Right lobe of liver (tissue), 6 donors: ENCODE results near the gene SNX12. TPM values are rescaled to one million over a fixed set of nuclear protein-coding genes. Genes with fewer than 3 reads are reported as not detected.

Source experiments
- ATAC-seq, 4 donors: fragments of 200-7000 bp; cut with Tn5 transposase; one replicate each; pipeline ENCODE4 v1.9.1; 2020; ENCODE audit warnings: mild to moderate bottlenecking in 4 of 4, moderate library complexity in 4 of 4
- DNase-seq, 3 donors: peaks; one replicate each; pipeline ENCODE4 v3.0.0-alpha.2; 2020
- H3K27ac ChIP-seq, 3 donors: fragments of 200-600 bp; one replicate each; pipeline ENCODE4 v1.8.0; 2022
- H3K27me3 ChIP-seq, 2 donors: fragments of 200-600 bp; one replicate each; pipeline ENCODE4 v1.8.0; 2022
- H3K36me3 ChIP-seq, 4 donors: fragments of 200-600 bp; sonication (generic) in 1 of 4; one replicate each; pipeline versions ENCODE4 v1.5.1 to v1.8.0; 2017 to 2022; ENCODE audit warnings: control low read depth in 1 of 4
- H3K4me1 ChIP-seq, 4 donors: fragments of 200-600 bp; sonication (generic) in 1 of 4; one replicate each; pipeline versions ENCODE4 v1.5.1 to v1.8.0; 2017 to 2022; ENCODE audit warnings: control low read depth in 1 of 4
- H3K4me3 ChIP-seq, 3 donors: fragments of 200-600 bp; one replicate each; pipeline ENCODE4 v1.8.0; 2022
- H3K9me3 ChIP-seq, 4 donors: fragments of 200-600 bp; sonication (generic) in 1 of 4; one replicate each; pipeline versions ENCODE4 v1.5.1 to v1.8.0; 2017 to 2022; ENCODE audit warnings: control low read depth in 1 of 4
- CTCF ChIP-seq, 4 donors: fragments of 200-600 bp in 3 of 4; fragments of 450-650 bp in 1 of 4; IDR thresholded peaks; one replicate each; pipeline versions ENCODE4 v1.5.1 to v1.8.0; 2016 to 2022; ENCODE audit warnings: antibody characterized with exemption in 4 of 4, mild to moderate bottlenecking in 2 of 4
- POLR2A ChIP-seq: fragments of 450-650 bp; IDR thresholded peaks from one replicate; pipeline ENCODE4 v1.6.1; 2017; ENCODE audit warnings: antibody characterized with exemption, mild to moderate bottlenecking
- WGBS: methylation state at CpG from one replicate; pipeline ENCODE4 v1.1.6; 2018; ENCODE audit warnings: low coverage, low lambda C conversion rate; ENCODE audit not compliant: insufficient coverage; ENCODE audit errors: missing lambda C conversion rate; 5-methylcytosine and 5-hydroxymethylcytosine counted together
- intact Hi-C, 2 donors: fragments of 100-400 bp; cut with DNase I; formaldehyde crosslinking; loops; one replicate each; pipeline versions ENCODE4 v1.11.2 to v1.14.1; 2022
- total RNA-seq, 6 experiments: library from RNA; depleted of rRNA in 2 of 6; stranded (reverse); fragments of >200 nt in 2 of 6; fragmentation: NEBNext Ultra II Directional in 3 of 6; extraction: Animal tissue kit (Norgen Biotek cat#: 25700) in 3 of 6; gene quantifications; one replicate each; pipeline versions ENCODE4 v1.1.0 to v1.2.4, GENCODE V29; 2016 to 2023
- donor health status: DM: no; HTN: yes; CAD: no.
- donor health status: DM: no; HTN: no; CAD: no.
- donor health status: DM: no; HTN: no; CAD: no.
- donor health status: DM: no; HTN: yes; CAD: no.
- donor health status: DM: no; HTN: yes; CAD: no.

Gene SNX12
- total RNA-seq, 6 experiments from 2014 or later, result 21.2 to 31.1 (median 24.1) TPM

DNA sequence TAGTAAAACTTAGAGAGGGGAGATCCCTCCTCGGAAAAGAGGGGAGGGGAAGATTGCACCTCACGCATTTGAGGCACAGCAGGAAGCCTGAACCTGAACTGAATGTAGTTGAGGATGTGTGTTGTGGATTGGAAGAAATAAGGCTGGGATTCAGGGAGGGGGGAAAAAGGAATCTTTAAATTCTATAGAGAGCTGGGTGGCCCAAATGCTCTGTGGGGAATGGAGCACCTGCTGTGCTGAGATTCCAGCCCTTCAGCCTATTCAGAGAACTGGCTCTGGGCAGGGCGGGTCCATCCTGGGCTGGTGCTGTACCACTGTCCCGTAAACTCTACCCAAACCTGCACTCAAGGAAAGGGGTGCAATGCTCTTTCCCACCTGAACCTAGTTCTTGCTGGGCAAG, 31.6 kb upstream of the SNX12 start:
- no peak for ATAC-seq
- no peaks in the 10 kb centered on the region for H3K27me3 ChIP-seq
- no peak for DNase-seq
- no peaks in the 10 kb centered on the region for H3K36me3 ChIP-seq
- H3K9me3 ChIP-seq, result no peaks in the 10 kb centered on the region
- no peak overlapping the region for H3K4me3 ChIP-seq
- intact Hi-C loops, result no loop called here
- no peak for TF ChIP-seq CTCF (IDR thresholded peaks at IDR 0.05)
- TF ChIP-seq POLR2A, result no peak
- no peaks in the 10 kb centered on the region for H3K4me1 ChIP-seq
- no peak overlapping the region for H3K27ac ChIP-seq
- 51% methylated on average over 2 of the region's 4 CpGs for WGBS

GRCh38 chrX:71098951-71099506, 30.9 kb upstream of the SNX12 start:
- Histone ChIP-seq H3K4me1 (no peaks in the 10 kb centered on the region), H3K36me3 (no peaks in the 10 kb centered on the region), H3K4me3 (no peak overlapping the region), H3K9me3 (no peaks in the 10 kb centered on the region), H3K27me3 (no peaks in the 10 kb centered on the region), H3K27ac (no peak overlapping the region)
- no peak for DNase-seq
- TF ChIP-seq POLR2A (no peak), CTCF (IDR thresholded peaks at IDR 0.05) (no peak)
- 43% methylated on average over 4 of the region's 5 CpGs for WGBS
- intact Hi-C loops, result no loop called here
- no peak for ATAC-seq

GRCh38 chrX:71098302-71098701, 30.2 kb upstream of the SNX12 start:
- peak in 3 of 4 donors; percentile 7 to 31 (median 26) for ATAC-seq

DNA sequence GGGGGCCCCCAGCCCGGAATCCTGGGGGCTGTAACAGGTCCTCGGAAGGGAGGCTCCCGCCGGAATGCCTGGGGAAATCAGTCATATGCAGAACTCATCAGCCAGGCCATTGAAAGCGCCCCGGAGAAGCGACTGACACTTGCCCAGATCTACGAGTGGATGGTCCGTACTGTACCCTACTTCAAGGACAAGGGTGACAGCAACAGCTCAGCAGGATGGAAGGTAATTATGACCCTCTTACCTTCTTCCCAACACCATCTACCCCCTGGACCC, 28.6 kb upstream of the SNX12 start:
- H3K27me3 ChIP-seq, result no peaks in the 10 kb centered on the region
- H3K27ac ChIP-seq, result no peak overlapping the region
- 26% methylated on average over 5 of the region's 9 CpGs for WGBS

More at GRCh38 chrX:71098302-71098701, 30.2 kb upstream of the SNX12 start:
- Histone ChIP-seq H3K9me3 (no peaks in the 10 kb centered on the region), H3K36me3 (no peaks in the 10 kb centered on the region), H3K4me1 (no peaks in the 10 kb centered on the region), H3K4me3 (no peak overlapping the region), H3K27me3 (no peaks in the 10 kb centered on the region), H3K27ac (no peak overlapping the region)
- peak in 1 of 3 donors; percentile 45 for DNase-seq
- intact Hi-C loops, result no loop called here
- 20% methylated on average over 2 of the region's 2 CpGs for WGBS
- TF ChIP-seq CTCF (IDR thresholded peaks at IDR 0.05) (peak; percentile 37 to 50 (median 42)), POLR2A (no peak)

More for the DNA sequence above, 28.6 kb upstream of the SNX12 start:
- TF ChIP-seq POLR2A (no peak), CTCF (IDR thresholded peaks at IDR 0.05) (no peak)
- Histone ChIP-seq H3K4me3 (peak overlapping the region; percentile 39 to 59 (median 54)), H3K9me3 (no peaks in the 10 kb centered on the region), H3K4me1 (no peaks in the 10 kb centered on the region), H3K36me3 (no peaks in the 10 kb centered on the region)
- intact Hi-C loops, result no loop called here
- ATAC-seq (peak in 1 of 4 donors; percentile 2), DNase-seq (no peak)
